ENCODE measurements around the gene PLEKHO2. TPM values are rescaled to one million over a fixed set of nuclear protein-coding genes. Genes with fewer than 3 reads are reported as not detected.
"Not testable (repeated sequence)": the region's sequence is repeated elsewhere in the genome, so short reads cannot be mapped to it uniquely, and the experiment has no call there.

The PLEKHO2 gene
- 100 to 1,000 TPM in 1 of 4 donors, 10 to 100 TPM in 3; 41.5 to 103 (median 51.2) TPM for total RNA-seq

- TF ChIP-seq POLR2A (IDR thresholded peaks at IDR 0.05; ENCODE audit: low read depth): peak; percentile 91
- peak; percentile 92 to 98 for TF ChIP-seq POLR2AphosphoS5 (IDR thresholded peaks at IDR 0.05)
- no peak for TF ChIP-seq EP300 (IDR thresholded peaks at IDR 0.05)
- TF ChIP-seq CTCF (IDR thresholded peaks at IDR 0.05): peak in 2 of 3 experiments; percentile 17 to 19
- peak within 1 kb of the TSS; percentile 97 to 100 (median 99) for H3K4me3 ChIP-seq
- WGBS: 2% methylated on average over 53 of the region's 75 CpGs
- no peaks in the 10 kb centered on the region for H3K27me3 ChIP-seq
- no peaks in the 10 kb centered on the region for H3K9me3 ChIP-seq
- H3K27ac ChIP-seq (replicated peaks in 1 of 4): peak within 1 kb of the TSS; percentile 94 to 99 (median 98)
- H3K4me1 ChIP-seq: peaks cover 38 to 56% (median 54%) of the 10 kb centered on the region in 4 donors
- peak; percentile 99 for DNase-seq (ENCODE audit: extremely low spot score)
- intact Hi-C loops (cut with DNase I): loop anchor here (5.0 to 10.0 kb wide), 2 partner anchors 66 to 243 kb away; no protein-coding TSS in a partner anchor
- peaks cover 0 to 6% (median 3%) of the 10 kb centered on the region in 4 donors for H3K36me3 ChIP-seq
Observed at GRCh38 chr15:64841344-64842095, at the start of gene PLEKHO2. PLEKHO2 (plus strand) TSS chr15:64841915; CDS start chr15:64842017, 102 bp downstream.

- Histone ChIP-seq H3K9me3 (no peaks in the 10 kb centered on the region), H3K4me3 (no peak overlapping the region), H3K36me3 (no peaks in the 10 kb centered on the region), H3K27ac (replicated peaks in 1 of 4) (no peak overlapping the region), H3K27me3 (no peaks in the 10 kb centered on the region), H3K4me1 (no peaks in the 10 kb centered on the region)
- no peak for TF ChIP-seq POLR2A (IDR thresholded peaks at IDR 0.05; ENCODE audit: low read depth)
- no peak for TF ChIP-seq POLR2AphosphoS5 (IDR thresholded peaks at IDR 0.05)
- intact Hi-C loops (cut with DNase I): no loop called here
- WGBS: 88% methylated on average over 3 of the region's 3 CpGs
- no peak for DNase-seq (ENCODE audit: extremely low spot score)
Observed at GRCh38 chr15:64792282-64792681, 49.4 kb upstream of the PLEKHO2 start.

- intact Hi-C loops (cut with DNase I); H3K36me3 ChIP-seq; DNase-seq (ENCODE audit: extremely low spot score); H3K9me3 ChIP-seq; H3K27me3 ChIP-seq; H3K4me1 ChIP-seq; H3K4me3 ChIP-seq; H3K27ac ChIP-seq (replicated peaks in 1 of 4): not testable (repeated sequence)
- WGBS: 97% methylated on average over 7 of the region's 7 CpGs
Observed at GRCh38 chr15:64795299-64795698, 46.4 kb upstream of the PLEKHO2 start.

GRCh38 chr15:64795921-64796320, 45.8 kb upstream of the PLEKHO2 start:
- H3K27ac ChIP-seq (replicated peaks in 1 of 4); H3K4me3 ChIP-seq; H3K27me3 ChIP-seq; DNase-seq (ENCODE audit: extremely low spot score); H3K9me3 ChIP-seq; intact Hi-C loops (cut with DNase I); H3K4me1 ChIP-seq; H3K36me3 ChIP-seq: not testable (repeated sequence)
- 92% methylated on average over 9 of the region's 9 CpGs for WGBS

- H3K36me3 ChIP-seq; H3K27ac ChIP-seq (replicated peaks in 1 of 4); intact Hi-C loops (cut with DNase I); H3K9me3 ChIP-seq; H3K4me3 ChIP-seq; DNase-seq (ENCODE audit: extremely low spot score); H3K27me3 ChIP-seq: not testable (repeated sequence)
- WGBS: no CpG with 5 or more reads among the region's 29 CpGs
- peaks cover 7 to 22% (median 18%) of the 10 kb centered on the region in 4 donors for H3K4me1 ChIP-seq
Observed at GRCh38 chr15:64798905-64799304, 42.8 kb upstream of the PLEKHO2 start.

GRCh38 chr15:64800476-64800875, 41.2 kb upstream of the PLEKHO2 start:
- WGBS: 81% methylated on average over 2 of the region's 2 CpGs
- no peak for TF ChIP-seq CTCF (IDR thresholded peaks at IDR 0.05)
- no peak for TF ChIP-seq EP300 (IDR thresholded peaks at IDR 0.05)
- TF ChIP-seq POLR2AphosphoS5 (IDR thresholded peaks at IDR 0.05): no peak
- no peak for TF ChIP-seq POLR2A (IDR thresholded peaks at IDR 0.05; ENCODE audit: low read depth)
- peaks cover 7 to 27% (median 24%) of the 10 kb centered on the region in 4 donors for H3K4me1 ChIP-seq
- H3K9me3 ChIP-seq: no peaks in the 10 kb centered on the region
- intact Hi-C loops (cut with DNase I): no loop called here
- H3K36me3 ChIP-seq: no peaks in the 10 kb centered on the region
- H3K27me3 ChIP-seq: no peaks in the 10 kb centered on the region
- H3K4me3 ChIP-seq: no peak overlapping the region
- peak overlapping the region in 3 of 4 donors; percentile 80 to 86 (median 80) for H3K27ac ChIP-seq (replicated peaks in 1 of 4)
- DNase-seq (ENCODE audit: extremely low spot score): no peak

All from esophagus muscularis mucosa (tissue), 4 donors.